ENCODE data around the gene CNN1.
"Not testable (repeated sequence)": the region's sequence is repeated elsewhere in the genome, so short reads cannot be mapped to it uniquely, and the experiment has no call there.

CNN1 gene

GRCh38 chr19:11555246-11555645, 16.6 kb downstream of the CNN1 start:
- Histone ChIP-seq H3K9me3 (replicated peaks; ENCODE audit: low read length) (no peaks in the 10 kb centered on the region), H3K9ac (ENCODE audit: low read depth, low read length) (no peak overlapping the region), H3K4me1 (ENCODE audit: control insufficient read depth, insufficient read depth, low read length) (peaks cover 7% of the 10 kb centered on the region), H3K27me3 (ENCODE audit: control insufficient read depth, insufficient read depth, low read length) (no peaks in the 10 kb centered on the region), H3K36me3 (ENCODE audit: insufficient read depth, low read length) (peaks cover 30% of the 10 kb centered on the region), H3K4me2 (ENCODE audit: low read length) (no peak overlapping the region), H3K4me3 (ENCODE audit: low read length) (no peak overlapping the region)

GRCh38 chr19:11556634-11557420, 18.2 kb downstream of the CNN1 start:
- Histone ChIP-seq H3K9me3 (replicated peaks; ENCODE audit: low read length) (no peaks in the 10 kb centered on the region), H3K27me3 (ENCODE audit: control insufficient read depth, insufficient read depth, low read length) (no peaks in the 10 kb centered on the region), H3K4me1 (ENCODE audit: control insufficient read depth, insufficient read depth, low read length) (peaks cover 7% of the 10 kb centered on the region), H3K36me3 (ENCODE audit: insufficient read depth, low read length) (peaks cover 26% of the 10 kb centered on the region), H3K4me2 (ENCODE audit: low read length) (no peak overlapping the region), H3K9ac (ENCODE audit: low read depth, low read length) (peak overlapping the region; percentile 19), H3K4me3 (ENCODE audit: low read length) (no peak overlapping the region)

GRCh38 chr19:11558881-11559828, 20.5 kb downstream of the CNN1 start, which contains the start of gene ELOF1:
Gene ELOF1, minus strand, starts transcription at chr19:11559230. Its CDS starts 4,883 bp downstream, at chr19:11554347.
- H3K36me3 ChIP-seq (ENCODE audit: insufficient read depth, low read length): peaks cover 4% of the 10 kb centered on the region
- peak within 1 kb of the TSS; percentile 92 for H3K4me2 ChIP-seq (ENCODE audit: low read length)
- H3K9ac ChIP-seq (ENCODE audit: low read depth, low read length): peak within 1 kb of the TSS; percentile 87
- no peaks in the 10 kb centered on the region for H3K27me3 ChIP-seq (ENCODE audit: control insufficient read depth, insufficient read depth, low read length)
- H3K4me1 ChIP-seq (ENCODE audit: control insufficient read depth, insufficient read depth, low read length): peaks cover 7% of the 10 kb centered on the region
- peak within 1 kb of the TSS; percentile 89 for H3K4me3 ChIP-seq (ENCODE audit: low read length)
- H3K9me3 ChIP-seq (replicated peaks; ENCODE audit: low read length): no peaks in the 10 kb centered on the region

GRCh38 chr19:11560404-11561051, 21.9 kb downstream of the CNN1 start:
- H3K4me2 ChIP-seq (ENCODE audit: low read length): no peak overlapping the region
- H3K4me1 ChIP-seq (ENCODE audit: control insufficient read depth, insufficient read depth, low read length): peaks cover 7% of the 10 kb centered on the region
- no peaks in the 10 kb centered on the region for H3K27me3 ChIP-seq (ENCODE audit: control insufficient read depth, insufficient read depth, low read length)
- no peak overlapping the region for H3K4me3 ChIP-seq (ENCODE audit: low read length)
- no peaks in the 10 kb centered on the region for H3K36me3 ChIP-seq (ENCODE audit: insufficient read depth, low read length)
- H3K9me3 ChIP-seq (replicated peaks; ENCODE audit: low read length): no peaks in the 10 kb centered on the region
- H3K9ac ChIP-seq (ENCODE audit: low read depth, low read length): no peak overlapping the region

- no peaks in the 10 kb centered on the region for H3K9me3 ChIP-seq (replicated peaks; ENCODE audit: low read length)
- H3K4me1 ChIP-seq (ENCODE audit: control insufficient read depth, insufficient read depth, low read length): no peaks in the 10 kb centered on the region
- H3K36me3 ChIP-seq (ENCODE audit: insufficient read depth, low read length): no peaks in the 10 kb centered on the region
- H3K27me3 ChIP-seq (ENCODE audit: control insufficient read depth, insufficient read depth, low read length): no peaks in the 10 kb centered on the region
- no peak overlapping the region for H3K4me3 ChIP-seq (ENCODE audit: low read length)
- H3K9ac ChIP-seq (ENCODE audit: low read depth, low read length): no peak overlapping the region
- H3K4me2 ChIP-seq (ENCODE audit: low read length): no peak overlapping the region
These were observed 24.9 kb downstream of the CNN1 start for GRCh38 chr19:11563532-11563931.

GRCh38 chr19:11564082-11564807, 25.6 kb downstream of the CNN1 start:
- not testable (repeated sequence) for H3K27me3 ChIP-seq (ENCODE audit: control insufficient read depth, insufficient read depth, low read length); H3K36me3 ChIP-seq (ENCODE audit: insufficient read depth, low read length); H3K4me1 ChIP-seq (ENCODE audit: control insufficient read depth, insufficient read depth, low read length); H3K9ac ChIP-seq (ENCODE audit: low read depth, low read length); H3K4me3 ChIP-seq (ENCODE audit: low read length); H3K4me2 ChIP-seq (ENCODE audit: low read length); H3K9me3 ChIP-seq (replicated peaks; ENCODE audit: low read length)

GRCh38 chr19:11565649-11565980, 27.0 kb downstream of the CNN1 start:
- not testable (repeated sequence) for H3K9me3 ChIP-seq (replicated peaks; ENCODE audit: low read length); H3K4me2 ChIP-seq (ENCODE audit: low read length); H3K4me3 ChIP-seq (ENCODE audit: low read length); H3K9ac ChIP-seq (ENCODE audit: low read depth, low read length); H3K27me3 ChIP-seq (ENCODE audit: control insufficient read depth, insufficient read depth, low read length); H3K4me1 ChIP-seq (ENCODE audit: control insufficient read depth, insufficient read depth, low read length); H3K36me3 ChIP-seq (ENCODE audit: insufficient read depth, low read length)

- no peaks in the 10 kb centered on the region for H3K27me3 ChIP-seq (ENCODE audit: control insufficient read depth, insufficient read depth, low read length)
- H3K9ac ChIP-seq (ENCODE audit: low read depth, low read length): no peak overlapping the region
- H3K36me3 ChIP-seq (ENCODE audit: insufficient read depth, low read length): no peaks in the 10 kb centered on the region
- no peak overlapping the region for H3K4me2 ChIP-seq (ENCODE audit: low read length)
- no peaks in the 10 kb centered on the region for H3K4me1 ChIP-seq (ENCODE audit: control insufficient read depth, insufficient read depth, low read length)
- no peak overlapping the region for H3K4me3 ChIP-seq (ENCODE audit: low read length)
- H3K9me3 ChIP-seq (replicated peaks; ENCODE audit: low read length): no peaks in the 10 kb centered on the region
These were observed 27.5 kb downstream of the CNN1 start for GRCh38 chr19:11566164-11566563.

- Histone ChIP-seq H3K9me3 (replicated peaks; ENCODE audit: low read length) (no peaks in the 10 kb centered on the region), H3K27me3 (ENCODE audit: control insufficient read depth, insufficient read depth, low read length) (no peaks in the 10 kb centered on the region), H3K36me3 (ENCODE audit: insufficient read depth, low read length) (no peaks in the 10 kb centered on the region), H3K9ac (ENCODE audit: low read depth, low read length) (no peak overlapping the region), H3K4me2 (ENCODE audit: low read length) (no peak overlapping the region), H3K4me3 (ENCODE audit: low read length) (no peak overlapping the region), H3K4me1 (ENCODE audit: control insufficient read depth, insufficient read depth, low read length) (no peaks in the 10 kb centered on the region)
These were observed 31.4 kb downstream of the CNN1 start for GRCh38 chr19:11570039-11570462.

- H3K9ac ChIP-seq (ENCODE audit: low read depth, low read length); H3K9me3 ChIP-seq (replicated peaks; ENCODE audit: low read length); H3K4me1 ChIP-seq (ENCODE audit: control insufficient read depth, insufficient read depth, low read length); H3K4me2 ChIP-seq (ENCODE audit: low read length); H3K36me3 ChIP-seq (ENCODE audit: insufficient read depth, low read length); H3K27me3 ChIP-seq (ENCODE audit: control insufficient read depth, insufficient read depth, low read length); H3K4me3 ChIP-seq (ENCODE audit: low read length): not testable (repeated sequence)
These were observed 34.7 kb downstream of the CNN1 start for GRCh38 chr19:11573354-11573753.

- H3K27me3 ChIP-seq (ENCODE audit: control insufficient read depth, insufficient read depth, low read length); H3K9ac ChIP-seq (ENCODE audit: low read depth, low read length); H3K36me3 ChIP-seq (ENCODE audit: insufficient read depth, low read length); H3K4me3 ChIP-seq (ENCODE audit: low read length); H3K4me2 ChIP-seq (ENCODE audit: low read length); H3K9me3 ChIP-seq (replicated peaks; ENCODE audit: low read length); H3K4me1 ChIP-seq (ENCODE audit: control insufficient read depth, insufficient read depth, low read length): not testable (repeated sequence)
These were observed 35.1 kb downstream of the CNN1 start for GRCh38 chr19:11573763-11574162.
